Measurements from ENCODE around the gene CASP5.
A peak's percentile ranks its signal among the peaks of the same experiment; 100 is the strongest.

DNA sequence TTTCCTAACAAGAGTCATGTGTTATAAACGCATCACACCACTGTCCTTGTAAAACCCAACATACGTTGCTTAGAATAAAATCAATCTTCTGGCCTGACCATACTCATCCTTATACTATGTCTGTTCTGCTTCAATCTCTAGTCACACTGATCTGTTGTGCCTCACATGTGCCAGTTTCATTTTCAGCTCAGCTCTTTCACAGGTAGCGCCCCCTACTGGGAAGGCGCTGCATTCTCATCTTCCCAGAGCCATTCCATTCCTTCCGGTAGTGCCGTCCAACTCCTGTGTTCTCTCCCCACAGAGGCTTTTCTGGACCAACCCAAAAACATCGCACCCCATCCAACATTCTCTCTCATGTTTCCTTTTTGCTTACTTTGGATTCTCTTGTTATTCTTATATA is 22.2 kb downstream of the CASP5 start:
- TF ChIP-seq, protein P1, sequence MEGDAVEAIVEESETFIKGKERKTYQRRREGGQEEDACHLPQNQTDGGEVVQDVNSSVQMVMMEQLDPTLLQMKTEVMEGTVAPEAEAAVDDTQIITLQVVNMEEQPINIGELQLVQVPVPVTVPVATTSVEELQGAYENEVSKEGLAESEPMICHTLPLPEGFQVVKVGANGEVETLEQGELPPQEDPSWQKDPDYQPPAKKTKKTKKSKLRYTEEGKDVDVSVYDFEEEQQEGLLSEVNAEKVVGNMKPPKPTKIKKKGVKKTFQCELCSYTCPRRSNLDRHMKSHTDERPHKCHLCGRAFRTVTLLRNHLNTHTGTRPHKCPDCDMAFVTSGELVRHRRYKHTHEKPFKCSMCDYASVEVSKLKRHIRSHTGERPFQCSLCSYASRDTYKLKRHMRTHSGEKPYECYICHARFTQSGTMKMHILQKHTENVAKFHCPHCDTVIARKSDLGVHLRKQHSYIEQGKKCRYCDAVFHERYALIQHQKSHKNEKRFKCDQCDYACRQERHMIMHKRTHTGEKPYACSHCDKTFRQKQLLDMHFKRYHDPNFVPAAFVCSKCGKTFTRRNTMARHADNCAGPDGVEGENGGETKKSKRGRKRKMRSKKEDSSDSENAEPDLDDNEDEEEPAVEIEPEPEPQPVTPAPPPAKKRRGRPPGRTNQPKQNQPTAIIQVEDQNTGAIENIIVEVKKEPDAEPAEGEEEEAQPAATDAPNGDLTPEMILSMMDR (IDR thresholded peaks at IDR 0.05), result peak; percentile 21 to 57 (median 24)
- TF ChIP-seq EP300 (IDR thresholded peaks at IDR 0.05), result no peak

Measured in tibial nerve (tissue), 4 donors.